ENCODE measurements around the gene TTYH1.
"Not testable (repeated sequence)": the region's sequence is repeated elsewhere in the genome, so short reads cannot be mapped to it uniquely, and the experiment has no call there.

DNA sequence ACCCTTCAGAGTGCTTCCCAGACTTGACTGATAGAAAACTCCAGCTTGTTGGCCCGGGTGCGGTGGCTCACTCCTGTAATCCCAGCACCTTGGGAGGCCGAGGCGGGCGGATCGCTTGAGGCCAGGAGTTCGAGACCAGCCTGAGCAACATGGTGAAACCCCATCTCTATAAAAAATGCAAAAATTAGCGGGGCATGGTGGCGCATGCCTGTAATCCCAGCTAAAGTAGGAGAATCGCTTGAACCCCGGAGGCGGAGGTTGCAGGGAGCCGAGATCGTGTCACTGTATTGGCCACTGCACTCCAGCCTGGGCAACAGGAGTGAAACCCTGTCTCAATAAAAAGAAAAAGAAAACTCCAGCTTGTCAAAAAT is 50.8 kb downstream of the TTYH1 start:
- TF ChIP-seq, protein P1, sequence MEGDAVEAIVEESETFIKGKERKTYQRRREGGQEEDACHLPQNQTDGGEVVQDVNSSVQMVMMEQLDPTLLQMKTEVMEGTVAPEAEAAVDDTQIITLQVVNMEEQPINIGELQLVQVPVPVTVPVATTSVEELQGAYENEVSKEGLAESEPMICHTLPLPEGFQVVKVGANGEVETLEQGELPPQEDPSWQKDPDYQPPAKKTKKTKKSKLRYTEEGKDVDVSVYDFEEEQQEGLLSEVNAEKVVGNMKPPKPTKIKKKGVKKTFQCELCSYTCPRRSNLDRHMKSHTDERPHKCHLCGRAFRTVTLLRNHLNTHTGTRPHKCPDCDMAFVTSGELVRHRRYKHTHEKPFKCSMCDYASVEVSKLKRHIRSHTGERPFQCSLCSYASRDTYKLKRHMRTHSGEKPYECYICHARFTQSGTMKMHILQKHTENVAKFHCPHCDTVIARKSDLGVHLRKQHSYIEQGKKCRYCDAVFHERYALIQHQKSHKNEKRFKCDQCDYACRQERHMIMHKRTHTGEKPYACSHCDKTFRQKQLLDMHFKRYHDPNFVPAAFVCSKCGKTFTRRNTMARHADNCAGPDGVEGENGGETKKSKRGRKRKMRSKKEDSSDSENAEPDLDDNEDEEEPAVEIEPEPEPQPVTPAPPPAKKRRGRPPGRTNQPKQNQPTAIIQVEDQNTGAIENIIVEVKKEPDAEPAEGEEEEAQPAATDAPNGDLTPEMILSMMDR (IDR thresholded peaks at IDR 0.05; ENCODE audit: control extremely low read depth in 1 of 3, insufficient read depth in 1 of 3, low read depth in 1 of 3, low read length in 3 of 3): not testable (repeated sequence)
- TF ChIP-seq EZH2 (IDR thresholded peaks at IDR 0.05; ENCODE audit: low read depth, low read length, severe bottlenecking); RXRA (IDR thresholded peaks at IDR 0.05; ENCODE audit: insufficient read depth, low read depth, low read length); HDAC6 (IDR thresholded peaks at IDR 0.05; ENCODE audit: low read depth, low read length): not testable (repeated sequence)
- TF ChIP-seq, protein P2, sequence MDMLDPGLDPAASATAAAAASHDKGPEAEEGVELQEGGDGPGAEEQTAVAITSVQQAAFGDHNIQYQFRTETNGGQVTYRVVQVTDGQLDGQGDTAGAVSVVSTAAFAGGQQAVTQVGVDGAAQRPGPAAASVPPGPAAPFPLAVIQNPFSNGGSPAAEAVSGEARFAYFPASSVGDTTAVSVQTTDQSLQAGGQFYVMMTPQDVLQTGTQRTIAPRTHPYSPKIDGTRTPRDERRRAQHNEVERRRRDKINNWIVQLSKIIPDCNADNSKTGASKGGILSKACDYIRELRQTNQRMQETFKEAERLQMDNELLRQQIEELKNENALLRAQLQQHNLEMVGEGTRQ (IDR thresholded peaks at IDR 0.05; ENCODE audit: low read length): not testable (repeated sequence)

Measured in H1 (cell line).